HG03097 (cell line): ENCODE measurements around the gene ENO2.
"Not testable (repeated sequence)": the region's sequence is repeated elsewhere in the genome, so short reads cannot be mapped to it uniquely, and the experiment has no call there.

Source experiments
- ATAC-seq: cut with Tn5 transposase; IDR thresholded peaks from one replicate; pipeline ENCODE4 v1.9.1; 2021; ENCODE audit not compliant: unreplicated experiment, low FRiP score

The ENO2 gene

DNA sequence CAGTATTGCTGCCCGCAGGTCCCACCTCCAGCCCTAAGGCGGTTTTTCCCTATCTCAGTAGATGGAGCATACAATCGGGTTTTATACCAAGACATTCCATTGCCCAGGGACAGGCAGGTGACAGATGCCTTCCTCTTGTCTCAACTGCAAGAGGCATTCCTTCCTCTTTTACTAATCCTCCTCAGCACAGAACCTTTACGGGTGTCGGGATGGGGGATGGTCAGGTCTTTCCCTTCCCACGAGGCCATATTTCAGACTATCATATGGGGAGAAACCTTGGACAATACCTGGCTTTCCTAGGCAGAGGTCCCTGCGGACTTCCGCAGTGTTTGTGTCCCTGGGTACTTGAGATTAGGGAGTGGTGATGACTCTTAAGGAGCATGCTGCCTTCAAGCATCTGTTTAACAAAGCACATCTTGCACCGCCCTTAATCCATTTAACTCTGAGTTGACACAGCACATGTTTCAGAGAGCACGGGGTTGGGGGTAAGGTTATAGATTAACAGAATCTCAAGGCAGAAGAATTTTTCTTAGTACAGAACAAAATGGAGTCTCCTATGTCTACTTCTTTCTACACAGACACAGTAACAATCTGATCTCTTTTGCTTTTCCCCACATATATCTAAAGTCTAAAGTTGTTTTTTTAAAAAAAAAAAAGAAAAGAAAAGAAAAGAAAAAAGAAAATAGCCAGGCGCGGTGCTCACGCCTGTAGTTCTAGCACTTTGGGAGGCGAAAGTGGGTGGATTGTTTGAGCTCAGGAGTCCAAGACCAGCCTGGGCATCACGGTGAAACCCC is 28.0 kb upstream of the ENO2 start:
- not testable (repeated sequence) for ATAC-seq

DNA sequence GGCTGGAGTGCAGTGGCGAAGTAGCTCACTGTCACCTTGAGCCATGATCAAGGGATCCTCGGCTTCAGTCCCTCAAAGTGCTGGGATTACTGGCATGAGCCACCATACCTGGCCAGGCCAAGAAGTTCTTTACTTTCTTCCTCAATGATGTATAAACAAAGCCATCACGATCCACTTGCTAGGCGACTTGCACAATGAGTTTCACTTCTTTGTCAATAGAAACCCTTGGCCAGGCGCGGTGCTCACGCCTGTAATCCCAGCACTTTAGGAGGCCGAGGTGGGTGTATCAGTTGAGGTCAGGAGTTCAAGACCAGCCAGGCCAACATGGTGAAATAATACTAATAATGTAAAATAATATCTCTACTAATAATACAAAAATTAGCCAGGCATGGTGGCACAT is 26.9 kb upstream of the ENO2 start:
- ATAC-seq, result no peak

DNA sequence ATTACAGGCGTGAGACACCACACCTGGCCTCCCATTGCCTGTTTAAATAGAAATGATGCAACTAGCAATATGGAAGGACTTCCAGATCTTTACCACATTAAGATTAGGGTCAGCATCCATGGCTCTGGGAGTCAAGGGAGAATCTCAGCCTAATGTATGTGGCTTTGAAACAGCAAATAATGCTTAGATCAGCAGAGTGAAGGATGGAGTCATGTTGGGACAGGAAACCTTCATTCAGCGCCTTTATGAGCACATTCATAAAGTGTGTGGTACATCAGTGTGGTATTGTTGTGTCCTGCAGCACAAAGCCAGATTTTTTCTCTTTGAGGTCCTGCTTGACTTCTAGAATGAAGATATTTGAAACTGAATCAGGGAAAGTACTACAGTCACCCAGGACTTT is 26.0 kb upstream of the ENO2 start:
- ATAC-seq, result no peak

DNA sequence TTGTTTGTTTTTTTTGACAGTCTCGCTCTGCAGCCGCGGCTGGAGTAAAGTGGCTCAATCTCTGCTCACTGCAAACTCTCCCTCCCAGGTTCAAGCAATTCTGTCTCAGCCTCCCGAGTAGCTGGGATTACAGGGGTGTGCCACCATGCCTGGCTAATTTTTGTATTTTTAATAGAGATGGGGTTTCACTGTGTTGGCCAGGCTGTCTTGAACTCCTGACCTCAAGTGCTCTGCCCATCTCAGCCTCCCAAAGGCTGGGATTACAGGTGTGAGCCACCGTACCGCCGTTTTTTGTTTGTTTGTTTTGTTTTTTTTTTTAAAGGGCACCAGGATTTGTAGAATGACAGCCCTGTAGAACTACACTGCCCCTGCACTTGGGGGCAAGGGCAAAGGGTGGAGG is 25.6 kb upstream of the ENO2 start:
- not testable (repeated sequence) for ATAC-seq

DNA sequence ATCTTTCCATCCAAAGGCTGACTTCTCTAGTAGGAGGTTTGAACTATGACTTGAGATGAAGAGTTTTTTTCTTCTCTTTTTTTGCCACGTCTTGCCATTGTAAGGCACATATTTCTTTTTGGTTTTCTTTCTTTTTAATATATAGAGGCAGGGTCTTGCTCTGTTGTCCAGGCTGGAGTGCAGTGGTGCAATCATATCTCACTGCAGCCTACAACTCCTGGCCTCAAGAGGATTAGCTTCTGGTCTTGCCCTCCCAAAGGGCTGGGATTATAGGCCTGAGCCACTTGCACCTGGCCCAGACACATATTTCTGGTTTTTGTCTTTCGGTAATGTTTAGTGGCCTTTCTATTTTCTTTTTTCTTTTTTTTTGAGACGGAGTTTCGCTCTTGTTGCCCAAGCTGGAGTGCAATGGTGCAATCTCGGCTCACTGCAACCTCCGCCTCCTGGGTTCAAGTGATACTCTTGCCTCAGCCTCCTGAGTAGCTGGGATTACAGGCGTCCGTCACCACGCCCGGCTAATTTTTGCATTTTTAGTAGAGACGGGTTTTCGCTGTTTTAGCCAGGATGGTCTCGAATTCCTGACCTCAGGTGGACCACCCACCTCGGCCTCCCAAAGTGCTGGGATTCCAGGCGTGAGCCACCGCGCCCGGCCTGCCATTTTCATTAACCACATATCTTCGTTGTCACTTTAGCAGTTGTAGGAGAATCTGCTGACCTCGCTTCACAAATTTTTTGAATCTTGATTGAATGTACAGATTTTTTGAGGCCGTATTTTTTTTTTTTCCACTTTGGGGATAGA is 24.4 kb upstream of the ENO2 start:
- not testable (repeated sequence) for ATAC-seq

DNA sequence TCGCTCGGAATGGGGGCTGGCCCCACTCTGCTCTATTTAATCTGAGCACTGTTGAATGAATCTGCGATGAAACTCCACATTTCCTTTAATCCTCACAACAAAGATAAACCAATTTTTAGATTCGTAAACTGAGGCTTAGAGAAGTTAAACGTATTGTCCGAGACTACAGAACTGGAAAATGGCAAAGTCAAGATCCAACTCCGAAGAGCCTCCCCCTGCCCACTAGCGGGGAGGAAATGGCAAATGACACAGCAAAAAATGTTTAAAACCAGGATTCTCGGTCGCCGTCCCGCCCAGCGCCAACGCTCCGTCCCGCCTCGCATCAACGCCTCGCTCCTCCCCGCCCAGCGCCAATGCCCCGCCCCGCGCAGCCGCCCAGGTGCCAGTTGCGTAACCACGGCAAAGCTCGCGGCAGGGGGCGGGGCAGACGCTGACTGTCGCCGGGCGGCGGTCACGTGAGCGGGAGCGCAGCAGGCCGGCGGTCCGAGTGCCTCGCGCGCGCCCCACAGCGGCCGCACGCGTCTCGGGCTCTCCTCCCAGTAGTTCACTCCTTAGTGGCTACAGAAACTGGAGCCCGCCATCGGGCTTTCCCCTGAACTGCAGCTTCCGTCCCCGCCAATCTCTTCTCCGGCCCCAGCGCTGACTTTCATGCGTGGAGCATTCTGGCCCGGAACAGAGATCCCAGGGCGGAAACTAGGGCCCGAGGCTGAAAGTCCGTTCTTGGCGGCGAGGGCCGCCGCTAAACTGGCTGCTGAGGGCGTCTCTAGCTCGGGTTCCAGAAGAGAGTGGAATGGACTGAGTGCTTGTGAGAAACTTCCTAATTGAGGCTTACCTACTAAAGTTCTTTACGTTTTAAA is 23.4 kb upstream of the ENO2 start:
- peak; percentile 94 for ATAC-seq

DNA sequence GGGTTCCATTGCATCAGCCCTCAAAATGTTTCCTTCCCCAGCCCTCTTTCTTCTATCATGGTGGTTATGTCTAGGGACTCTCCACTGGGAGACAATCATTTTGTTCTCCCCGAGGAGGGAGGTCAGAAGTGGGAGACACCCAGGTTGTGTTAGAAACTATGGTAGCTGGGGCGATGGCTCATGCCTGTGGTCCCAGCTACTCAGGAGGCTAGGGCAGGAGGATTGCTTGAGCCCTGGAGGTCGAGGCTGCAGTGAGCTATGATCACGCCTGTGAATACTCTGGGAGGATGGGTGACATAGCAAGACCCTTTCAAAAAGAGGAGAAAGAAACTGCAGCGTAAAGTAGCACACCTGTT is 22.8 kb upstream of the ENO2 start:
- peak; percentile 8 for ATAC-seq

DNA sequence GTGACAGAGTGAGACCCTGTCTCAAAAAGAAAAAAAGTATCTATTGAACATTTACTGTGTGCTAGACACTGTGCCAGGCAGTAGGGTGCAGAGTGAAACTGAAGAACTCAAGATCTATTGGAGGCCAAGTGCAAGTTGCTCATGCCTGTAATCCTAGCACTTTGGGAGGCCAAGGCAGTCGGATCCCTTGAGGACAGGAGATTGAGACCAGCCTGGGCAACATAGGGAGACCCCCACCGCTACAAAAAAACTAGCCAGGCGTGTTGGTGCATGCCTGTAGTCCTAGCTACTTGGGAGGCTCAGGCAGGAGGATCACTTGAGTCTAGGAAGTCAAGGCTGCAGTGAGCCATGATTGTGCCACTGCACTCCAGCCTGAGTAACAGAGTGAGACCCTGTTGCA is 21.7 kb upstream of the ENO2 start:
- not testable (repeated sequence) for ATAC-seq

DNA sequence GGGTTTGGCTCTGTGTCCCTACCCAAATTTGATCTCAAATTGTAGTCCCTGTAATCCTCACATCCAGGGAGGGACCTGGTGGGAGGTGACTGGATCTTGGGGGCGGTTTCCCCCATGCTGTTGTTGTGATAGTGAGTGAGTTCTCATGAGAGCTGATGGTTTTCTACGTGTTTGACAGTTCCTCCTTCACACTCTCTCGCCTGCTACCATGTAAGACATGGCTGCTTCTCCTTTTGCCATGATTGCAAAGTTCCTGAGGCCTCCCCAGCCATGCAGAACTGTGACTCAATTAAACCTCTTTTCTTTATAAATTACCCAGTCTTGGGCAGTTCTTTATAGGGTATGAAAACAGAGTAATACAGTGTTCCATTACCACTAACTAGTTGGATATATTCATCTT is 20.1 kb upstream of the ENO2 start:
- no peak for ATAC-seq

DNA sequence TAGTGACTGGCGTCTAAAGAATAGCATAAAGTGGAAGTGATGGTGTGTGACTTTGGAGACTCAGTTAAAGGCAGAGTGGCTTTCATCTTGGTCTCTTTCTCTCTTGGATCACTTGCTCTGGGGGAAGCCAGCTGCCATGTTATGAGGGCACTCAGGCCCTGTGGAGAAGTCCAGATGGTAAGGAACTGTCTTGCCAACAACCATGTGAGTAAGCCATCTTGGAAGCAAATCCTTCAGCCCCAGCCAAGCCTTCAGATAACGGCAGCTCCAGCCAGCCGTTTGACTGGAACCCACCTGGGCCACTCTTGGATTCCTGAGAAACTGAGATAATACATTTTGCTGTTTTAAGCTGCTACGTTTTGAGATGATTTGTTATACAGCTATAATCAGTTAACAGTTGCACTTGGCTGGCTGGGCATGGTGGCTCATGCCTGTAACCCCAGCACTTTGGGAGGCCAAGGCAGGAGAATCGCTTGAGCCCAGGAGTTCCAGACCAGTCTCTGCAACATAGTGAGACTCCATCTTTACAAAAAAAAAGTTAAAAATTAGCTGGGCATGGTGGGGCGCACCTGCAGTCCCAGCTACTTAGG is 17.4 kb upstream of the ENO2 start:
- ATAC-seq, result no peak

DNA sequence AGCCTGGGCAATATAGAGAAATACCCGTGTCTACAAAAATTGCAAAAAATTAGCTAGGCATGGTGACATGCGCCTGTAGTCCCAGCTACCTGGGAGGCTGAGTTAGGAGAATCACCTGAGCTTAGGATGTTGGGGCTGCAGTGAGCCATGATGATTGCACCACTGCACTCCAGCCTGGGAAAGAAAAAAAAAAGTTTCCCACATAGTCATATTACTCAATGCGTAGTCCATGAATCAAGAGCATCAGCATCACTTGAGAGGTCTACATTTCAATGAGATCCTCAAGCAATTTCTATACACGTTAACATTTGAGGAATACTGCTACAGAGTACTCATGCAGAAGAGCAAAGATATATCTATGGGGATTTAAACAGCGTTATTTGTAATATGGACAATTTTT is 15.0 kb upstream of the ENO2 start:
- ATAC-seq, result no peak

DNA sequence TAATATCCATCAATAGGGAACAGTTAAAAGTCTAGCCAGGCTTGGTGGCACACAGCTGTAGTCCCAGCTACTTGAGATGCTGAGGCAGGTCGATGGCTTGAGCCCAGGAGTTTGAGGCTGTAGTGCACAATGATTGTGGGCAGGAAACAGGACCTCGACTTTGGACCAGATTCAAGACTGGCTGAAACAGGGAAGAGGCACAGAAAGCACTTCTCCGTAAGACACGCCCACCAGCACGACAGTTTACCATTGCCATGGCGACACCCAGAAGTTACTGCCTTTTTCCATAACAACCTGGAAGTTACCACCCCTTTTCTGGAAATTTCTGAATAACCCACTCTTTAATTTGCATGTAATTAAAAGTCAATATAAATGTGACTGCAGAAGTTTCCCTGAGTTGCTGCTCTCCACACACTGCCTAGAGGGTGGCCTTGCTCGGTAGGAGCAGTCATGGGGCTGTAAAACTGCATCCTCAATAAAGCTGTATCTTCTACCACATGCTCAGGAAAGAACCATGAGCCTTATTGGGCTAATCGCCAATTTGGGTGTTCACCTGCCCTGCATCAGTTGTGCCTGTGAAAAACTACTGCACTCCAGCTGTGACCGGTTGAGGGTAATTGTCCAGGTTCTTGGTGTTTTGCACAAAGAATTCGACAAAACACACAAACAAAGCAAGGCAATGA is 14.4 kb upstream of the ENO2 start:
- no peak for ATAC-seq

DNA sequence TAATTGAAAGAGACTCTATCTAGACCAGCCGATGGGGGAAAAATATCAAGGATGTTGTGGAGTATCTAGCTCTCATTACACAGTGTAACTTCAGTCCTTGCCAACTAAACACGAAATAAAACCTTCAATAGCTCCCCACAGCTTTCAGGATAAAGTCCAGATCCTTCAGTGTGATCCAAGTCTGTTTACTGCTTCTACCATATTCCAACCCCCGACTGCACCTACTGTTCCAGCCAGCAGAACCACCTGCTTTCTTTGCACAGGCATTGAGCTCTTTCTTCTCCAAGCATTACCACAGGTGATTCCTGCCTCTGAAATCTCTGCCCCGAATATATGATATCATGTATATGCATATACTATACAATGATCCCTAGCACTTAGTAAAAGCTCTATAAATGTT is 11.9 kb upstream of the ENO2 start:
- ATAC-seq, result no peak

DNA sequence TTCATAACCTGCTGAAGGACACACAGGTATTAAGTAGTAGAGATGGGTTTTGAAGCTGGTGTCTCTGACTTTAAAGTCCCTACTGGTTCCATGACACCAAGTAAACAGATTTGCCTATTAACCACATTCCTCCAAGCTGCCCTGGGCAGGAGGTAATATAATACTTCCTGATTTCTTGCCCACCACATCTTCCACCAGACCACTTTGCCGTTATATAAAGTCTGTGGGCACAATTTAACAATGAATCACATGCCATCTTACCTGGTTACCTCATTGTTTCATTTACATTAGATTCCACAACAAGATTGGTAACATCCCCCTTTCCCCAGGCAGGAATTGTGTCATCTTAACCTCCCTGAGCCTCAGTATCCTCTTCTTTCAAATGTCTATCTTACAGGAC is 10.7 kb upstream of the ENO2 start:
- ATAC-seq, result no peak

DNA sequence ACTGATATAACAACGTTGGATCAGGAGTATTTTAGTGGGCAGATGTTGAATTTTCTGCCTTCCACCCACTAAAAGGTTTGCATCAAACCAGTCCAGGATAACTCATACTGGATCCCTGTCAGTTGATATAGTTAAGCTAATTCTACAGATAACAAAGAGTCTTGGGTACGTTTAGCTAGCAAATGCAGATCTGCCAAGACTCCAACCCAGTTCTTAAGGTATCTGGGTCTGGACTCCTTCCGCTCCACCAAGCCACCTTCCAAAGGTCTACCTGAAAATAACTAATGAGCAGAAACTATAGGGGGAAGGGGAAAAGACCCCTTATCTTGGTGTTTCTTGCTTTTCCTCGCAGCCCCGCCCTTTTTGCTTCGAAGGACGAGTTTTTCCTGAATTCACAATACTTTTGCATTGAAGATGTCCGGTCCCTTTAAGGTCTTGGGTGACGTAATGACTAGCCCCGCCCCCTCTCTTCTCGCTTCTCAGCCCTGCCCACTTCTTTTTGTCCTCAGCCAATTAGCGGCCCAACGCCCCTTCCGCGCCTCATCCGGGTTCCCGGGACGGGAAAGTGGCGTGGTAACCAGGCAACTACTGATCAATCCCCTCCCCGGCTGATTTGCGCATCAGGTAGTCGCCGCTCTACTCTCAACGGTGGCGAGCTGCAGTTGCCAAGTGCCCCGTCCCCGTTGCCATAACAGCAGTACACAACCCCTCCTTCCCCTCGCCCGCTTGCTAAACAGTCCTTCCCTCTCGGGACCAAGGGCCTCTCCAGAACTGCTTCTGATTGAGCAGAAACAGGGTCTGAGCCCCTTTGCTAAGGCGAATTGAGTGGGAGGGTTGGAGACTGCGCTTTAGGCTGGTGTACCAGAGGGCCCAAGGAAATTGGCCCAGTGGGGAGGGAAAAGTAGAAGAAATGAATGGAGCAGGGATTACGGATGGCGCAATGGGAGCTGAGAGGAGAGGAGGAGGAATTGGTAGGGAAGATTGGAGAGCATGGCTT is 9.8 kb upstream of the ENO2 start, which contains the start of gene LRRC23:
Gene LRRC23, plus strand, starts transcription at position 543 of the 997 bp plus-strand sequence. CDS start 812 bp downstream, outside the sequence.
- ATAC-seq, result peak; percentile 69

DNA sequence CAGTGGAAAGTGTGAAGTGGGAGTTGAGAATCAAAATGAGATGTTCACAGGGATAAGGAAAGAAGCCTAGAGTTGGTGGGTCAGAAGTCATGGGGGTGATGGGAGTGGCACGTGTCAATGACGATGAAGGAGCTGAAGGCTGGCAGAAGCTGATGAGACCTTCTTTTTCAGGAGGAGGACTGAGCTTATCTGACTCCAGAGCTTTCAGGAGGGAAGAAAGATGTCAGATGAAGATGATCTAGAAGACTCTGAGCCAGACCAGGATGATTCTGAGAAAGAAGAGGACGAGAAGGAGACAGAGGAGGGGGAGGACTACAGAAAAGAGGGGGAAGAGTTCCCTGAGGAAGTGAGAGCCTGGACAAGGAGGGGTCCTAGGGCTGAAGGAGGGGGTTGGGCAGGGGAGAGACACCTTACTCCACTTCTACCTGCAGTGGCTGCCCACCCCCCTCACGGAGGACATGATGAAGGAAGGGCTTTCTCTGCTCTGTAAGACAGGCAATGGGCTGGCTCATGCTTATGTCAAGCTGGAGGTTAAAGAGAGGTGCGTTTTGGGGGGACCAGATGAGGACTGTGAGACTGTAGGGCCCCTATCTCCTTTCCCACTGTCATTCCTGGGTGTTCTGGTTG is 8.9 kb upstream of the ENO2 start:
- no peak for ATAC-seq

DNA sequence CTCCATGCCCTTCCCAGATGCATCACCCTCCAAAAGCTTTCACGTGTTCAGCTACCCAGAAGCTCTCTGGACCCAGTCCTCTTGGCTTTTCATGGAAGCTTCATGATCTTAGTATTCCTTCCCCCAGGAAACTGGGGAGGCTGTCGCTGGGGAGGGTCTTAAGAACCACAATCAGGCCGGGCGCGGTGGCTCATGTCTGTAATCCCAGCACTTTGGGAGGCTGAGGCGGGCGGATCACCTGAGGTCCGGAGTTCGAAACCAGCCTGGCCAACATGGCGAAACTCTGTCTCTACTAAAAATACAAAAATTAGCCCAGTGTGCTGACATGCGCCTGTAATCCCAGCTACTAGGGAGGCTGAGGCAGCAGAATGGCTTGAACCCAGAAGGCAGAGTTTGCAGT is 6.2 kb upstream of the ENO2 start:
- not testable (repeated sequence) for ATAC-seq

DNA sequence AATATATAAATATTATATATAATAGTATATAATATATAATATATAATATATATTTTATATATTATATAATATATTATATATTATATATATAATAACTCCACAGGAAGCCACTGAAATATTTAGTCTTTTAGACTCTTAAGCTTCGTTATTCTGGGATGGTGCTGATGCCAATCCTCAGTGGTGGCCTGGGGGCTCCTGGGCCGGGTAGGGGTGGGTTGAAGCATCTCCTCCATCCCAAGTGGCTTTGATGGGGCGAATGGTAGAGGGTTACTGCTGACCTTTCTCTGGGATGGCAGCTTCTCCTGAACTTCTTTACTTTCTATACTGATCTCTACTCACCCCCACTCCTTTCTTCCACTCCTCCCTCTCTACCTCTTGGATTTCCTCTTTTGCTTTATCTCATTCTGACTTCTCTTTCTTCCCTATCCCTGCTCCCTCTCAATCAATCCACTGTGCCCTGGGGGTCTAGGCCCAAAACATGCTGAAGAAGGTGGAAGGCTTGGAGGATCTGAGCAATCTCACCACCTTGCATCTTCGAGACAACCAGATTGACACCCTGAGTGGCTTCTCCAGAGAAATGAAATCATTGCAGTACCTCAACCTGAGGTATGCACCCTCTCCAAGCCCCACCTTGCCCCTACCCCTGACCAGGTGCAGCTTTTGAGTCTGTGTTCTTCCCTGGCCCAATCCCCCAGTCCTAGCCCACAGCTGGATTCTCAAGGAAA is 4.8 kb upstream of the ENO2 start:
- no peak for ATAC-seq
